Activated T-cell treated with anti-CD3 and anti-CD28 coated beads, Interleukin-2, amount 50 U/mL, for 72 hours (primary cell): Measurements from ENCODE around the gene GLRX. TPM values are rescaled to one million over a fixed set of nuclear protein-coding genes. Genes with fewer than 3 reads are reported as not detected.

Experiments used
- ATAC-seq, 2 donors: fragments of 150-1000 bp; cut with Tn5 transposase; replicated peaks in 1 of 2; 2 replicates each; pipeline ENCODE4 v1.10.0; 2021; ENCODE audit warnings: moderate library complexity in 2 of 2, mild to moderate bottlenecking in 1 of 2
- DNase-seq, 2 donors: peaks; one replicate each; pipeline ENCODE4 v3.0.0; 2021 to 2022; ENCODE audit warnings: mixed read lengths in 1 of 2
- H3K27ac Mint-ChIP-seq: one replicate; pipeline ENCODE4 v1.8.0; 2022; ENCODE audit warnings: mild to moderate bottlenecking, moderate library complexity, mixed read lengths
- H3K27me3 Mint-ChIP-seq: one replicate; pipeline ENCODE4 v1.8.0; 2022; ENCODE audit warnings: low read depth, mixed read lengths
- H3K36me3 Mint-ChIP-seq, 2 donors: one replicate each; pipeline ENCODE4 v1.8.0; 2022; ENCODE audit warnings: mixed read lengths in 2 of 2, mild to moderate bottlenecking in 1 of 2; ENCODE audit not compliant: insufficient read depth in 2 of 2
- H3K4me1 Mint-ChIP-seq: one replicate; pipeline ENCODE4 v1.8.0; 2022; ENCODE audit warnings: low read depth, mixed read lengths
- H3K4me3 Mint-ChIP-seq, 2 donors: one replicate each; pipeline ENCODE4 v1.8.0; 2022; ENCODE audit warnings: mild to moderate bottlenecking in 2 of 2, mixed read lengths in 2 of 2, moderate library complexity in 2 of 2
- H3K9me3 Mint-ChIP-seq, 2 donors: one replicate each; pipeline ENCODE4 v1.8.0; 2022; ENCODE audit warnings: mixed read lengths in 2 of 2
- total RNA-seq, 2 donors: library from RNA; stranded (reverse); gene quantifications; one replicate each; pipeline ENCODE4 v1.2.3, GENCODE V29; 2022

GLRX gene
- total RNA-seq, 2 donors from 2014 or later, result 19.1 to 23.4 TPM

DNA sequence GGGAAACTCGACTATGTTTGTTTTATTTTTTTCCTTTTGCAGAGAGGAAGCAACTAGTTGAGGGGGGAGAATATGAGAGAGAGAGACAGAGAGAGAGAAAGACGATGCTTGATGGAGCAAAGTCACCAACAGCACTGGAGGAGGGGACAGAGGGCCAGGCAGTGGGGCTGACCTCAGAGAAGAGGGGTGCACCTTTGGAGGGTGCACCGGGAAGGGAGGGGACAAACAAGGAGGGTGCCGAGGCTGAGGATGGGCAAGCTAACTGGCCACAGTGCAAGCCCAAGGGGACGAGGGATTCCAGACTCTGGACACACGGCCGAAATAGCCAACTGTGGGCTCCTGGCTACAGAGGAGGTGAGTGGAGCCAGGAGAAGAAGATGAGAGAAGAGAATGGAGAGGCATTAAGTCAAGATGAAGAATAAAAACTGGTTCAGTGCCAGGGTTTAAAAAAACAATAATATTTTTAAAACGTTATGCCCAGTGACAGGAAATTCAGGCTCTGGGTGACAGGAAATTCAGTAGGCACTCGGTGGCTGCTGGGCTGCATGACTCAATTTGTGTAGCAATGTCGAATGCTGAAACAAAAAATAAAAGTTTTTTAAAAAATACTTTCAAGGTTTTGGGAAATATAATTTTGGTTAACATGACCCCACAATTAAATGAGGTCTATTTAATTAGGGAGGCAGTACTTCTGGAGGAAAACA lies 13.3 kb upstream of the GLRX start:
- no peaks in the 10 kb centered on the region for H3K36me3 Mint-ChIP-seq

DNA sequence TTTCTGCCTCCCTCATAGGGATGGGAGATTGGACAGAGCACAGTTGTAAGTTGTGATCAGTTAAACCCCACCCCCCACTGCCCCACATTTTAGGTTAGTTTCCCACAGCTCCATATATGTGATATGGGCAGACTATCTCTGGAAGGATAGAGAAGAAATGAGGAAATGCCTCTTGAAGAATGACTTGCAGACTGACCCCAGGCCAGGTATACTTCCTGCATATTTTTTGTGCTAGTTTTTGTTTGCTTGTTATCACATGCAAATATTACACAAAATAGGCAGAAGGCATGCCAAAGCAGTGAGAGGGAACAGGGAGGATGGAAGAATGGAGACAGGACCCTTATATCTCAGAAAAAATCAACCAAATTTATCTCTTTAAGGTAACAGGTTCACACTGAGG lies 10.1 kb upstream of the GLRX start:
- Mint-ChIP-seq H3K4me1 (peaks cover 45% of the 10 kb centered on the region), H3K27me3 (no peaks in the 10 kb centered on the region), H3K9me3 (no peaks in the 10 kb centered on the region), H3K27ac (no peak overlapping the region), H3K4me3 (no peak overlapping the region), H3K36me3 (no peaks in the 10 kb centered on the region)
- ATAC-seq, result no peak
- DNase-seq, result no peak

More for the DNA sequence above, 13.3 kb upstream of the GLRX start:
- ATAC-seq, result no peak
- H3K27me3 Mint-ChIP-seq, result no peaks in the 10 kb centered on the region
- peak overlapping the region; percentile 95 for H3K27ac Mint-ChIP-seq
- H3K9me3 Mint-ChIP-seq, result no peaks in the 10 kb centered on the region
- no peak for DNase-seq
- H3K4me3 Mint-ChIP-seq, result peak overlapping the region; percentile 84 to 91
- H3K4me1 Mint-ChIP-seq, result peaks cover 51% of the 10 kb centered on the region

DNA sequence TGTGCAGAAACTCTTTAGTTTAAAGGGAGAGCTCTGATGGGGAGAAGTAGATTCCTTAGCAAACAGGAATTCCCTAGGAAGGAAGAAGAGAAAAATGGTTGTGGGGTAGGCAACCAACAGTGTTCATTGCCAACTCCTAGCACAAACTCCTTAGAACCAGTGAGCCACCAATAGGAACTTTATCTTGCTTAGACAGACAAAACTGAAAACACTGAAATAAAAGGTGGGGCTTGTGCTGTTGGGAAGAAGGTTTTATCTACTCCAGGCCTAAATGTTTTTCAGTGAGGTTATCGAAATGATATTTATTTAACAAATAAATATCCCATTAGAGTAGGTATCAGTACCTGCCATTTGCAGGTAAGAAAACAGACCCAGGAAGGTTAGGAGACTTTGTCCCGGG lies 7.7 kb upstream of the GLRX start:
- Mint-ChIP-seq H3K27ac (no peak overlapping the region), H3K9me3 (no peaks in the 10 kb centered on the region), H3K36me3 (no peaks in the 10 kb centered on the region), H3K27me3 (no peaks in the 10 kb centered on the region), H3K4me1 (peaks cover 37% of the 10 kb centered on the region), H3K4me3 (no peak overlapping the region)
- DNase-seq (no peak), ATAC-seq (no peak)

DNA sequence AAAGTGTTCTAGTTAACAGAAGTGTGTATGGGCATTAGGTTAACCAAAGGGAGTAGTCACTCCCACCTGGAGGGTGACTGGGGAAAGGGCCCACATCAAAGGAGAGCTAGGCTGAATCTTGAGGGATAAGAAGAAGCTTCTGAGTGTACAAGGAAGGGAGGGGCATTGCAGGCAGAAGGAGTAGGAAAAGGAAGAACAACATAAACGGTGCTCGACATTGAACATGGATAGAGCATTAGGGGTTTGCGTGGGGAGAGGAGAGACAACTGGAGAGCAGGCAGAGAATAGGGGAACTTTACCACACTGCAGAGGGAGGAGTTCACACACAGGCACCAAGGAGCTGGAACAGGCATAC lies 5.3 kb upstream of the GLRX start:
- Mint-ChIP-seq H3K4me3 (no peak overlapping the region), H3K27me3 (no peaks in the 10 kb centered on the region), H3K36me3 (no peaks in the 10 kb centered on the region), H3K4me1 (peaks cover 41% of the 10 kb centered on the region), H3K27ac (no peak overlapping the region), H3K9me3 (no peaks in the 10 kb centered on the region)
- DNase-seq (no peak), ATAC-seq (no peak)

DNA sequence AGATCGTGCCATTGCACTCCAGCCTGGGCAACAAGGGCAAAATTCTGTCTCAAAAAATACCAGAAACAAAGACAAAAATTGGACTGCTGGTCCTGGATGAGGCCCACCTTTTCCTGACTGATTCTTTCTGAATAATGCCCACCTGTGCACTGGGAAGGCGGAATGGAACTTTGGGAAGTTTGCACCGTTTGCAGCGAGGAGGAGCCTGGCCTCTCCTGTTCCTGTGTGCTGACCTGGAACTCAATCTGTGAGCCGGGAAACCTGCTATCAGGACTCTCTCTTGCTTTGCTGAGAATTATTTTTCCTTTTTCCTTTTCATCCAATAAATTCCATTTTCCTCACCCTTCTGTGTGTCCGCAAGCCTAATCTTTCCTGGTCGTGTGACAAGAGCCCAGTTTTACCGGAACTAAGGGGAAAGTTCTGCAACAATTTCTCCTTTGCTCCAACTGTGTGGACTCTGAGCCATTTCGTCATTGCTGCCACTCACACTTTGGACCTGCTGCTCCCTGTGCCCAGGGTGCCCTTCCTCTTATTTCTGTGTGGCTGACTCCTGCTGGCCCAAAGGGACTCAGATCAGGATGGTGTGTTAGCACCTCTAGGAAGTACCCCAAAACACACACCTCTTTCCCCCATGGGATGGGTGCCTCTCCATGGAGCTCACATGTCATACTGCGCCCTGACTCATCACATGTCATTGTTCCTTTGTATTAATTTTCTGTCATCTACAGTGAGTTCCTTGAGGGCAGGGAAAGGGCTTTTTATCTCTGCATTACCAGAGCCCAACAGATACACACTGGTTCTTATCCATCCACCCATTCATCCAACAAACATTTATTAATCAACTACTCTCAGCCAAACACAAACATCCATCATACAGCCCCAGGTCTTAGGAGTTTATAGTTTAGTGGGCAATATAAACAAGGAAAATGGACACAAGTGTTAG lies 4.7 kb upstream of the GLRX start:
- no peaks in the 10 kb centered on the region for H3K36me3 Mint-ChIP-seq
- H3K4me1 Mint-ChIP-seq, result peaks cover 43% of the 10 kb centered on the region
- H3K4me3 Mint-ChIP-seq, result no peak overlapping the region
- H3K9me3 Mint-ChIP-seq, result no peaks in the 10 kb centered on the region
- H3K27ac Mint-ChIP-seq, result no peak overlapping the region
- H3K27me3 Mint-ChIP-seq, result no peaks in the 10 kb centered on the region
- no peak for DNase-seq
- ATAC-seq, result no peak

DNA sequence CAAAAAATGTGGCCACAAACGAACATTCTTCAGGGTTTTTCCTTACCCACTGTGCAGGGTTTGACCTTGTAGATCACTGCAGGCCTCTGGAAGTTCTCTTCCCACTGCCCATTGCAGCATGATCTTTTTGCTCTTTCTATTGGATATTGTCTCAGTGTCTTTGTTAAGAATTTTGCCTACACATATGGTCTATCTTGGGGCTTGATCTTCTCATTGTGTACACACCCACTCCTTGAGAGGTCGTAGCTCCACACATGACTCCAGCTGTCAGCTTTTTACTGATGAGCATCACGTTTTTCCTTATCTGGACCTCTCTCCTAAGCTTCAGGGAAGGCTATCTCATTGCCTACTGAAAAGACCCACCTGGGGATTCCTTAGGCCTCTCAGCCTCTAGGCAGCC lies 3.0 kb upstream of the GLRX start:
- H3K36me3 Mint-ChIP-seq, result no peaks in the 10 kb centered on the region
- H3K4me1 Mint-ChIP-seq, result peaks cover 60% of the 10 kb centered on the region
- H3K27me3 Mint-ChIP-seq, result no peaks in the 10 kb centered on the region
- H3K27ac Mint-ChIP-seq, result no peak overlapping the region
- no peak for ATAC-seq
- DNase-seq, result no peak
- H3K9me3 Mint-ChIP-seq, result no peaks in the 10 kb centered on the region
- no peak overlapping the region for H3K4me3 Mint-ChIP-seq

DNA sequence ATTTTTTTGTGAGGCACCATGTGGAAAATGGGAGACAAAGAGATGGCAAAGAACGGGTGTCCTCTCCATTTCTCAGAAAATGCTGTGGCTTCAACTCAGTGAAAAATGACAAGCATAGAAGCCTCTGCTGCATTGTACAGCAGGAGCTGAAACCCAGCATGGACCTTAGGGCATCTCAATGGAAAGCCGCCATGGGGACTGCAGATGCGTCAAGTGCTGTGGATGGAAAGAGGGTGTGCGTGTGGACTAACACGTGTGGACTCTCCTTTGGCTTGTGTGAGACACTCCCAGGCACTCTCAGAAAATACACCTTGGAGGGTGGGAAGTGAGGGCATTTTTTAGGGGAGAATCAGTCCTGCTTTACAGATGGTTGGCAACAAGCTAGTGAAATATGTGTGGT lies 2.2 kb upstream of the GLRX start:
- no peak for ATAC-seq
- no peaks in the 10 kb centered on the region for H3K36me3 Mint-ChIP-seq
- H3K4me3 Mint-ChIP-seq, result peak overlapping the region; percentile 91 to 95
- DNase-seq, result no peak
- H3K27me3 Mint-ChIP-seq, result no peaks in the 10 kb centered on the region
- H3K27ac Mint-ChIP-seq, result peak overlapping the region; percentile 82
- peaks cover 62% of the 10 kb centered on the region for H3K4me1 Mint-ChIP-seq
- H3K9me3 Mint-ChIP-seq, result no peaks in the 10 kb centered on the region

DNA sequence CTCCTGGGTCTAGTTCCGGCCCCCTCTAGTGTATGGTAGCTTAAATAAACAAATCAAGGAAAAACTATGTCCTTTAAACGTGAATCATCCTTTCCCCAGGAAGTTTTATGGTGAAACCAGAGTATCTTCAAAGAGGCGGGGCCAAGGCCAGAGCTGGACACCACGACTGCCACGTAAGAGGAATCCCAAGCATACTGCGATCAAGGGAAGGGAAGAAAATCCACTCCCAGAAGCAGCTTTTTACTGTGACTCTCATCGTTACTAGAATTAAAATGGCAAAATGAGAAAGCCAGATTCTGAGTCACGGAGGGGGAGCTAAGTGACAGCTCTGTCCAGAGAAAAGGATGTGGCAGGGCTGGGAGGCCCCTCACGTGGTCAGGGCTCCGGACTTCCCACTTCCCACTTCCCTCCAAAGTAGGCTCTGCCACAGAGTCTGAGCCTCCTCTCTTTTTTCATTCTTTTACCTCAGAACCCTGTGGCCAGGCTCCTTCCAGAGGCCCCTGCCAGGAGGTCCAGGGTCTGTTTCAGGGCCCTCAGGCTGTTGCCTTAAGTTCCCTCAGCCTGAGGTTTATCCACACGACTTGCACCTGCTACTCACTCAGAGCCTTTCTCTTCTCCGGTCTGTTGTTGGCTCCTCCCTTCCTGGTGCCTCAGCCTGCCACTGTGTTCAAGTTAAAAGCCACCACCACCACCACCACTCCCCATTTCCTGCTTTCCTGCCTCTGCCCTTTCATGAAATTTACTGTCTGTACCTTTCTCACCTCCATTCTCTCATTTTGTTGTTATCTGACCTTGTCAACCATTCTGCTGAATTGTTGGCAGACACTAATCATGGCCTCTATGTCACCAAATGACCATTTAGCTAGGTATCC lies 1.4 kb upstream of the GLRX start:
- peak overlapping the region; percentile 82 for H3K27ac Mint-ChIP-seq
- H3K4me3 Mint-ChIP-seq, result peak overlapping the region; percentile 91 to 95
- DNase-seq (peak; percentile 56 to 66), ATAC-seq (peak; percentile 64 to 65)
- no peaks in the 10 kb centered on the region for H3K36me3 Mint-ChIP-seq
- no peaks in the 10 kb centered on the region for H3K27me3 Mint-ChIP-seq
- no peaks in the 10 kb centered on the region for H3K9me3 Mint-ChIP-seq
- H3K4me1 Mint-ChIP-seq, result peaks cover 68% of the 10 kb centered on the region

DNA sequence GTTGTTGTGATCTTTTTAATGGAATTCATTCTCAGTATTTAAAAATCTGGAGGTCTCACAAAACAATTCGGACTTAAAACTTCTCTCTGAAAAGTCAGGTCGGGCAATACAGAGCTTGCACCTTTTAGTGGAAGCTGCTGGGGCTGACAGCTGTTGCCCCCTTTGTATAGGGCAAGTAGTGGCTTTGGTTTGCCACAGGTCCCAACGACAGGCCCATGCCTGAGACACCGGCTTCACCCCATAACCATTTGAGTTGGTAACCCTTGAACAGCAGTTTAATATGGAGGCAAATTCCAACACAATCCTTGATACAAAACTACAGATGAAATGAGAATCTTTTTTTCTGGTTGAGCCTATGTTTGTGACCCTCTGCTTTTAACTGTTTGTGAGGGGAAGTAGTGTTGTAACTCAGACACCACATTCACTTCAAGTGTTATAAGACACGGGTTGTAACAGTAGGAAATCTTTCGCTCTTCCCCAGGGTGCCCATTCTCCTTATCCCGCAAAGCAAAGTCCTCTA lies 752 bp upstream of the GLRX start:
- H3K4me1 Mint-ChIP-seq, result peaks cover 75% of the 10 kb centered on the region
- no peaks in the 10 kb centered on the region for H3K36me3 Mint-ChIP-seq
- H3K4me3 Mint-ChIP-seq, result peak overlapping the region; percentile 91 to 95
- DNase-seq, result no peak
- no peaks in the 10 kb centered on the region for H3K9me3 Mint-ChIP-seq
- H3K27me3 Mint-ChIP-seq, result no peaks in the 10 kb centered on the region
- H3K27ac Mint-ChIP-seq, result peak overlapping the region; percentile 82
- no peak for ATAC-seq

DNA sequence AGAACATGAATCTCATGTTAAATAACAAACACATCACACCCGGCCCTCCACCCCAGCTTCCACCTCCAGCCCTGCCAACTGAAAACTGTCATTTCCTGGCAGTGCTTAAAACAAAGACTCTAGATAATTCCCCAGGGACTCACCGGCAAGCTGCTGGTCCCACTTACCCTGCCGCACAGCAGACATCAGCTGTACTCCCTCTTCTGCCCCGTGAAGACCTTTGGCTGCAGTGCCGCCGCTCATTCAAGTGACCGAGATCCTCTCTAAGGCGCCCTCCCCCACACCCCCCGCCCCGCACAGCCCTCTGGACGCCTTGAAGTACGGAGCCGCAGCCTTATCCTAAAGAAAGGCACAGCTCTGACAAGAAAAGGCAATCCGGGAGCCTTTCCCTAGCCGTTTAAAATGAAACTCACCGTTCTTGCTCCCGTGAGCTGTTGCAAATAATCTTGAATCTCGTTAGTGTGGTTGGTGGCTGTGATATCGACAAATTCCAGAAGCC lies 434 bp downstream of the GLRX start:
- no peaks in the 10 kb centered on the region for H3K36me3 Mint-ChIP-seq
- DNase-seq, result peak in 1 of 2 donors; percentile 22
- H3K27ac Mint-ChIP-seq, result peak overlapping the region; percentile 96
- peaks cover 78% of the 10 kb centered on the region for H3K4me1 Mint-ChIP-seq
- H3K27me3 Mint-ChIP-seq, result no peaks in the 10 kb centered on the region
- ATAC-seq, result peak; percentile 26 to 27
- no peaks in the 10 kb centered on the region for H3K9me3 Mint-ChIP-seq
- peak overlapping the region; percentile 91 to 95 for H3K4me3 Mint-ChIP-seq

DNA sequence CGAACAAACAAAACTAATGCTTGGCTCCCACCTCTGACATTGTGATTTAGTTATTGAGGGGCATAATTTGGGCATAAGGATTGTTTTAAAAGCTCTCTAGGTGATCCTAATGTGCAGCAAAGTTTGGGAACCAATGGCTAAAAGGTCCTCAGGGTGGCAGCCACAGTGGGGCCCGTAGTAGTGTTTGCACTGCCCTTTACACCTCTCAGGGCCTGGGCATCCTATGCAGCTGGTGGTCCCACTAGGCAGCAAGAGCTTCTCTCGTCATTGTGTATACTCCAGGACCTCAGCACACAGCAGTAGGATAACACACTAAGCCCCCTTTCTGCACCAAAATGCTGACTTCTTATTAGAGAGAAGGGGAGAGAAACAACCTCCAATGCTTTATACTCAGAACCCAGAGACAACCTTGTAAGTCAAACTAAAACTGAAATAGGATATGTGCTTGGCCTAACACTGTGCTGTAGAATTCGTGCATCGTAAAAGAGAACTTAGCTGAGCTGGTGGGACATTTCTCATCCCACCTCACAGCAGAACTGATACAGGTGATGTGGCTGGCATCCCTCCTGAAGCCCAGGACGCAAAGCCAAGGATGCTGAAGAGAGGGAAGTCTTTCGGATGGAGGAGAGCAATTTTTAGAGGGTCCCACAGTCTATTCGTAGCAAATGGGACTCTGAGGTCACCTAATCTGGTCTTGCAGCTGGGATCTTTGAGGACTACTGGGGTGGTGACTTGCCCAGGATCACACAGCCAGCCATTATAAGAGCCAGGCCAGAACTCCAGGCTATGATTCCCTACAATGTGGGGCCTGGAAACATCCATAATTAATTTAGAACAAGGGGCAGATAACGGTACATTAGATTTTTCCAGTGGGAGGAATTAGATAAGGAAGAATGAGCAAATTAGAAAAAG lies 1.2 kb downstream of the GLRX start:
- DNase-seq (no peak), ATAC-seq (peak; percentile 28 to 36)
- H3K9me3 Mint-ChIP-seq, result no peaks in the 10 kb centered on the region
- peak overlapping the region; percentile 91 to 95 for H3K4me3 Mint-ChIP-seq
- H3K4me1 Mint-ChIP-seq, result peaks cover 85% of the 10 kb centered on the region
- H3K27ac Mint-ChIP-seq, result peak overlapping the region; percentile 96
- H3K36me3 Mint-ChIP-seq, result no peaks in the 10 kb centered on the region
- H3K27me3 Mint-ChIP-seq, result no peaks in the 10 kb centered on the region
